ENCODE data around the gene CHGA.
A peak's percentile ranks its signal among the peaks of the same experiment; 100 is the strongest.

Gene CHGA

GRCh38 chr14:92880851-92881250 lies 42.1 kb upstream of the CHGA start:
- H3K4me3 ChIP-seq (ENCODE audit: low read depth, low read length): no peak overlapping the region
- peak; percentile 90 for DNase-seq (ENCODE audit: low read depth)
- TF ChIP-seq MYC (IDR thresholded peaks at IDR 0.05; ENCODE audit: low read depth, low read length) (no peak), CTCF (IDR thresholded peaks at IDR 0.05; ENCODE audit: low read depth, low read length) (peak; percentile 38), MAX (IDR thresholded peaks at IDR 0.05; ENCODE audit: low read depth, low read length) (no peak), POLR2A (IDR thresholded peaks at IDR 0.05; ENCODE audit: extremely low read depth, insufficient read length) (no peak)

- TF ChIP-seq MYC (IDR thresholded peaks at IDR 0.05; ENCODE audit: low read depth, low read length) (no peak), MAX (IDR thresholded peaks at IDR 0.05; ENCODE audit: low read depth, low read length) (no peak), POLR2A (IDR thresholded peaks at IDR 0.05; ENCODE audit: extremely low read depth, insufficient read length) (no peak), CTCF (IDR thresholded peaks at IDR 0.05; ENCODE audit: low read depth, low read length) (no peak)
- DNase-seq (ENCODE audit: low read depth): no peak
- H3K4me3 ChIP-seq (ENCODE audit: low read depth, low read length): no peak overlapping the region
Measured at GRCh38 chr14:92883066-92883465, 39.9 kb upstream of the CHGA start.

- DNase-seq (ENCODE audit: low read depth): no peak
- no peak overlapping the region for H3K4me3 ChIP-seq (ENCODE audit: low read depth, low read length)
- TF ChIP-seq MAX (IDR thresholded peaks at IDR 0.05; ENCODE audit: low read depth, low read length) (no peak), POLR2A (IDR thresholded peaks at IDR 0.05; ENCODE audit: extremely low read depth, insufficient read length) (no peak), MYC (IDR thresholded peaks at IDR 0.05; ENCODE audit: low read depth, low read length) (no peak), CTCF (IDR thresholded peaks at IDR 0.05; ENCODE audit: low read depth, low read length) (no peak)
Measured at GRCh38 chr14:92884410-92884809, 38.5 kb upstream of the CHGA start.

- no peak overlapping the region for H3K4me3 ChIP-seq (ENCODE audit: low read depth, low read length)
- DNase-seq (ENCODE audit: low read depth): no peak
- TF ChIP-seq POLR2A (IDR thresholded peaks at IDR 0.05; ENCODE audit: extremely low read depth, insufficient read length): no peak
- no peak for TF ChIP-seq CTCF (IDR thresholded peaks at IDR 0.05; ENCODE audit: low read depth, low read length)
- TF ChIP-seq MAX (IDR thresholded peaks at IDR 0.05; ENCODE audit: low read depth, low read length): no peak
- TF ChIP-seq MYC (IDR thresholded peaks at IDR 0.05; ENCODE audit: low read depth, low read length): no peak
Measured at GRCh38 chr14:92885279-92886061, 37.5 kb upstream of the CHGA start.

- H3K4me3 ChIP-seq (ENCODE audit: low read depth, low read length): no peak overlapping the region
- no peak for TF ChIP-seq CTCF (IDR thresholded peaks at IDR 0.05; ENCODE audit: low read depth, low read length)
- TF ChIP-seq MAX (IDR thresholded peaks at IDR 0.05; ENCODE audit: low read depth, low read length): no peak
- TF ChIP-seq POLR2A (IDR thresholded peaks at IDR 0.05; ENCODE audit: extremely low read depth, insufficient read length): no peak
- no peak for TF ChIP-seq MYC (IDR thresholded peaks at IDR 0.05; ENCODE audit: low read depth, low read length)
- no peak for DNase-seq (ENCODE audit: low read depth)
Measured at GRCh38 chr14:92886337-92886736, 36.6 kb upstream of the CHGA start.
